ENCODE measurements around the gene CCDC50. TPM values are rescaled to one million over a fixed set of nuclear protein-coding genes. Genes with fewer than 3 reads are reported as not detected.

Gene CCDC50
- total RNA-seq, 1 donor from 2014 or later: 89.9 TPM

DNA sequence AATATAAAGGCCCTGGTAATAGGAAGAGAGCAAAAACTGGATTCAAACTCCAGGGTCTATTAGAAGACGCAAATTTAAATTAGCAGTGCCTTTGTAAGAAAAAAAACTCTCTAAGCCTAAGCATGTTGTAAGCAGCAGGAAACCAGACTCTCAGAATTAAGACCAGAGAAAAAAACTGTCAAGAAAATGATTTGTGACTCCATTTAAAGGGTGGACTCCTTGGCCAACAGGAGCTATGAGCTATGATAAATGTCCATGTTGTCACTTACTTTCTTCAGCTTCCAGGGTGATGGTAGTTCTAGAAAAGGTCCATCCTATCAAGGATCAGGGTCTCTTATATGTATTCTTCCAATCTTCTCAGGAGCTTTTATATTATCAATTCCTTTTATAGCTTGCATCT, 34.9 kb upstream of the CCDC50 start:
- H3K4me1 ChIP-seq (ENCODE audit: insufficient read depth, low read length): no peaks in the 10 kb centered on the region
- H3K9me3 ChIP-seq (ENCODE audit: insufficient read depth, low read depth, low read length): no peaks in the 10 kb centered on the region
- H3K36me3 Mint-ChIP-seq (ENCODE audit: low read depth, unreplicated experiment): no peaks in the 10 kb centered on the region
- no peaks in the 10 kb centered on the region for H4K20me1 ChIP-seq (ENCODE audit: insufficient read depth, low read length)
- peaks cover 2% of the 10 kb centered on the region for H3K27me3 Mint-ChIP-seq (ENCODE audit: low read depth, unreplicated experiment)
- H3K4me3 ChIP-seq (ENCODE audit: insufficient read depth, low read depth, low read length): no peak overlapping the region
- H3K27ac ChIP-seq (ENCODE audit: low read depth, low read length): no peak overlapping the region
- no peak overlapping the region for H3K27ac Mint-ChIP-seq (ENCODE audit: unreplicated experiment)
- no peaks in the 10 kb centered on the region for H3K9me3 Mint-ChIP-seq (ENCODE audit: unreplicated experiment)
- H3K9ac ChIP-seq (ENCODE audit: low read length): no peak overlapping the region
- H3K4me3 Mint-ChIP-seq (ENCODE audit: unreplicated experiment): no peak overlapping the region
- H3K4me1 Mint-ChIP-seq (ENCODE audit: low read depth, unreplicated experiment): peaks cover 2% of the 10 kb centered on the region
- DNase-seq (ENCODE audit: low read depth) (no peak), FAIRE-seq (no peak)
- TF ChIP-seq, protein P1, sequence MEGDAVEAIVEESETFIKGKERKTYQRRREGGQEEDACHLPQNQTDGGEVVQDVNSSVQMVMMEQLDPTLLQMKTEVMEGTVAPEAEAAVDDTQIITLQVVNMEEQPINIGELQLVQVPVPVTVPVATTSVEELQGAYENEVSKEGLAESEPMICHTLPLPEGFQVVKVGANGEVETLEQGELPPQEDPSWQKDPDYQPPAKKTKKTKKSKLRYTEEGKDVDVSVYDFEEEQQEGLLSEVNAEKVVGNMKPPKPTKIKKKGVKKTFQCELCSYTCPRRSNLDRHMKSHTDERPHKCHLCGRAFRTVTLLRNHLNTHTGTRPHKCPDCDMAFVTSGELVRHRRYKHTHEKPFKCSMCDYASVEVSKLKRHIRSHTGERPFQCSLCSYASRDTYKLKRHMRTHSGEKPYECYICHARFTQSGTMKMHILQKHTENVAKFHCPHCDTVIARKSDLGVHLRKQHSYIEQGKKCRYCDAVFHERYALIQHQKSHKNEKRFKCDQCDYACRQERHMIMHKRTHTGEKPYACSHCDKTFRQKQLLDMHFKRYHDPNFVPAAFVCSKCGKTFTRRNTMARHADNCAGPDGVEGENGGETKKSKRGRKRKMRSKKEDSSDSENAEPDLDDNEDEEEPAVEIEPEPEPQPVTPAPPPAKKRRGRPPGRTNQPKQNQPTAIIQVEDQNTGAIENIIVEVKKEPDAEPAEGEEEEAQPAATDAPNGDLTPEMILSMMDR (IDR thresholded peaks at IDR 0.05; ENCODE audit: insufficient read depth, low read depth, low read length): no peak
- TF ChIP-seq EZH2 (IDR thresholded peaks at IDR 0.05; ENCODE audit: insufficient read depth, low read length): no peak
- no peak overlapping the region for H3K4me2 ChIP-seq (ENCODE audit: low read length)
- H3K27me3 ChIP-seq (ENCODE audit: insufficient read depth, low read length): no peaks in the 10 kb centered on the region
- H2AFZ ChIP-seq (ENCODE audit: low read depth, low read length): no peak overlapping the region
- no peaks in the 10 kb centered on the region for H3K36me3 ChIP-seq (ENCODE audit: insufficient read depth, low read length)
- no peaks in the 10 kb centered on the region for H3K79me2 ChIP-seq (ENCODE audit: insufficient read depth, low read length)

DNA sequence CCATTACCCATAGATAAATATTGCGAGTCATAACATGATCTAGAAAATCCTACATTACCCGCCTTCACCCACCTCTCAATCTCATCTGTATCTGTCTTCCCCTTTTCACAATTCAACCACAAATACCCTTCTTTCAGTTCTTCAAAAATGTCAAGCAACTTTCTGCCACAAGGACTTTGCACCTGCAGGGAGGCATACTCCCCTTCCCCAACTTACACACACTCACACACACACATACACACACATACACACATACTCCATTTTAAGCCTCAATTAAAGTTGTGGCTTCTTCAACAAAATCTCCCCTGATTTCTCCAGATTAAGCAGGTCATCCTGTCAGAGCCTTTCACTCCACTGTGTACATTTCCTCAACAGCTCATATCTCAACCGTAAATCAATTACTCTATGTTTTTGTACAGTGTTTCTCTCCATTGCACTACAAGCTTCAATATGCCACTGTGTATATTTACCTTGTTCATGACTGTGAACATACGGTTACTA, 33.1 kb upstream of the CCDC50 start:
- H4K20me1 ChIP-seq (ENCODE audit: insufficient read depth, low read length): no peaks in the 10 kb centered on the region
- no peak overlapping the region for H3K4me2 ChIP-seq (ENCODE audit: low read length)
- Mint-ChIP-seq H3K4me1 (ENCODE audit: low read depth, unreplicated experiment) (no peaks in the 10 kb centered on the region), H3K27me3 (ENCODE audit: low read depth, unreplicated experiment) (peaks cover 2% of the 10 kb centered on the region), H3K4me3 (ENCODE audit: unreplicated experiment) (no peak overlapping the region), H3K27ac (ENCODE audit: unreplicated experiment) (no peak overlapping the region), H3K9me3 (ENCODE audit: unreplicated experiment) (no peaks in the 10 kb centered on the region), H3K36me3 (ENCODE audit: low read depth, unreplicated experiment) (no peaks in the 10 kb centered on the region)
- no peak for FAIRE-seq
- H3K4me3 ChIP-seq (ENCODE audit: insufficient read depth, low read depth, low read length): no peak overlapping the region
- no peak for DNase-seq (ENCODE audit: low read depth)
- no peaks in the 10 kb centered on the region for H3K79me2 ChIP-seq (ENCODE audit: insufficient read depth, low read length)
- H2AFZ ChIP-seq (ENCODE audit: low read depth, low read length): no peak overlapping the region
- H3K36me3 ChIP-seq (ENCODE audit: insufficient read depth, low read length): no peaks in the 10 kb centered on the region
- no peak overlapping the region for H3K9ac ChIP-seq (ENCODE audit: low read length)
- TF ChIP-seq, protein P1 (IDR thresholded peaks at IDR 0.05; ENCODE audit: insufficient read depth, low read depth, low read length): no peak
- no peak for TF ChIP-seq EZH2 (IDR thresholded peaks at IDR 0.05; ENCODE audit: insufficient read depth, low read length)
- no peak overlapping the region for H3K27ac ChIP-seq (ENCODE audit: low read depth, low read length)
- no peaks in the 10 kb centered on the region for H3K4me1 ChIP-seq (ENCODE audit: insufficient read depth, low read length)
- no peaks in the 10 kb centered on the region for H3K27me3 ChIP-seq (ENCODE audit: insufficient read depth, low read length)
- no peaks in the 10 kb centered on the region for H3K9me3 ChIP-seq (ENCODE audit: insufficient read depth, low read depth, low read length)

DNA sequence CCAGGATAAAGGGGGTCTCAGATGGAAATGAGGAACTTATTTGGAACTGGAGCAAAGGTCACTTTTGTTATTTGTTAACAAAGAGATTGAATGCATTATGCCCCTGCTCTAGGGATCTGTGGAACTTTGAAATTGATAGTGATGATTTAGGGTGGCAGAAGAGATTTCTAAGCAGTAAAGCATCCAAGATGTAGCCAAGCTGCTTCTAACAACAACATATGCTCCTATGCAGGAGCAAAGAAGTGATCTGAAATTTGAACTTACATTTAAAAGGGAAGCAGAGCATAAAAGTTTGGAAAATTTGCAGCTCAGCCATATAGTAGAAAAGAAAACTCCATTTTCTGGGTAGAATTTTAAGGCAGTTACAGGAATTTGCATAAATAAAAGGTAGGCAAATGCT, 30.3 kb upstream of the CCDC50 start:
- peaks cover 2% of the 10 kb centered on the region for H3K27me3 Mint-ChIP-seq (ENCODE audit: low read depth, unreplicated experiment)
- Histone ChIP-seq H3K4me1 (ENCODE audit: insufficient read depth, low read length) (no peaks in the 10 kb centered on the region), H3K79me2 (ENCODE audit: insufficient read depth, low read length) (no peaks in the 10 kb centered on the region), H3K27me3 (ENCODE audit: insufficient read depth, low read length) (no peaks in the 10 kb centered on the region), H4K20me1 (ENCODE audit: insufficient read depth, low read length) (no peaks in the 10 kb centered on the region), H3K9ac (ENCODE audit: low read length) (no peak overlapping the region), H3K4me2 (ENCODE audit: low read length) (no peak overlapping the region), H3K9me3 (ENCODE audit: insufficient read depth, low read depth, low read length) (no peaks in the 10 kb centered on the region), H2AFZ (ENCODE audit: low read depth, low read length) (no peak overlapping the region), H3K4me3 (ENCODE audit: insufficient read depth, low read depth, low read length) (no peak overlapping the region), H3K36me3 (ENCODE audit: insufficient read depth, low read length) (no peaks in the 10 kb centered on the region), H3K27ac (ENCODE audit: low read depth, low read length) (no peak overlapping the region)
- no peaks in the 10 kb centered on the region for H3K9me3 Mint-ChIP-seq (ENCODE audit: unreplicated experiment)
- H3K4me1 Mint-ChIP-seq (ENCODE audit: low read depth, unreplicated experiment): peaks cover 7% of the 10 kb centered on the region
- FAIRE-seq: no peak
- H3K4me3 Mint-ChIP-seq (ENCODE audit: unreplicated experiment): no peak overlapping the region
- H3K36me3 Mint-ChIP-seq (ENCODE audit: low read depth, unreplicated experiment): no peaks in the 10 kb centered on the region
- no peak overlapping the region for H3K27ac Mint-ChIP-seq (ENCODE audit: unreplicated experiment)
- TF ChIP-seq, protein P1 (IDR thresholded peaks at IDR 0.05; ENCODE audit: insufficient read depth, low read depth, low read length): no peak
- TF ChIP-seq EZH2 (IDR thresholded peaks at IDR 0.05; ENCODE audit: insufficient read depth, low read length): no peak
- DNase-seq (ENCODE audit: low read depth): no peak
